Adrenal gland (tissue), 12 donors: ENCODE results near the gene RASA3. TPM values are rescaled to one million over a fixed set of nuclear protein-coding genes. Genes with fewer than 3 reads are reported as not detected.

Experiments
- DNase-seq, 7 donors: peaks; one replicate each; pipeline ENCODE4 v3.0.0-alpha.2; 2019 to 2020
- H3K27ac ChIP-seq, 5 donors: fragments of 200-600 bp; sonication (generic) in 4 of 5; 1 replicate in 3 of 5; 2 replicates in 2 of 5; pipeline versions ENCODE4 v1.5.1 to v1.8.0; 2016 to 2020; ENCODE audit warnings: mild to moderate bottlenecking in 1 of 5
- H3K27me3 ChIP-seq: fragments of 200-600 bp; 2 replicates; pipeline ENCODE4 v1.8.0; 2021
- H3K36me3 ChIP-seq, 2 donors: fragments of 200-600 bp; replicated peaks in 1 of 2; 1 replicate in 1 of 2; 2 replicates in 1 of 2; pipeline versions ENCODE4 v1.5.1 to v1.8.0; 2018 to 2022
- H3K4me1 ChIP-seq, 2 donors: fragments of 200-600 bp; replicated peaks in 1 of 2; 1 replicate in 1 of 2; 2 replicates in 1 of 2; pipeline versions ENCODE4 v1.5.1 to v1.8.0; 2018 to 2021
- H3K4me3 ChIP-seq, 4 donors: fragments of 200-600 bp; sonication (generic) in 3 of 4; one replicate each; pipeline ENCODE4 v1.5.1; 2016 to 2018
- H3K9me3 ChIP-seq, 3 donors: fragments of 200-600 bp; sonication (generic) in 1 of 3; replicated peaks in 1 of 3; 1 replicate in 2 of 3; 2 replicates in 1 of 3; pipeline versions ENCODE4 v1.5.1 to v1.8.0; 2016 to 2021
- POLR2A ChIP-seq, 2 donors: fragments of 450-650 bp; IDR thresholded peaks; one replicate each; pipeline ENCODE4 v1.6.1; 2017; ENCODE audit warnings: antibody characterized with exemption in 2 of 2, mild to moderate bottlenecking in 2 of 2, moderate library complexity in 1 of 2
- WGBS, 4 donors: extraction: QIAGEN DNeasy Blood & Tissue Kit in 2 of 4; methylation state at CpG; one replicate each; pipeline versions ENCODE4 v1.1.5 to v1.1.7; 2013 to 2017; 5-methylcytosine and 5-hydroxymethylcytosine counted together
- intact Hi-C, 2 donors: fragments of 100-400 bp; cut with DNase I; formaldehyde crosslinking; loops; one replicate each; pipeline versions ENCODE4 v1.14.1 to v1.15.0; 2022 to 2023
- polyA plus RNA-seq, 3 donors: library from polyadenylated mRNA; stranded (reverse); fragments of 200-250 nt in 2 of 3; fragments of 350-450 nt in 1 of 3; fragmentation: Illumina TruSeq in 1 of 3; extraction: RNeasy Lipid Tissue Mini Kit (QIAGEN cat#74804) in 1 of 3; gene quantifications; one replicate each; pipeline ENCODE4 v1.2.3, GENCODE V29; 2013 to 2014
- total RNA-seq, 9 donors: library from RNA; depleted of rRNA in 4 of 9; stranded (reverse); fragments of >200 nt in 4 of 9; fragments of 120-200 nt in 1 of 9; fragmentation: NEBNext Ultra II Directional in 1 of 9; extraction: Animal tissue kit (Norgen Biotek cat#: 25700) in 1 of 9; gene quantifications; one replicate each; pipeline versions ENCODE4 v1.1.0 to v1.2.4, GENCODE V29; 2013 to 2023
- TF ChIP-seq, protein P1 (sequence below), 6 experiments: fragments of 450-650 bp in 4 of 6; fragments of 200-600 bp in 2 of 6; sonication (generic) in 1 of 6; IDR thresholded peaks; 1 replicate in 5 of 6; 2 replicates in 1 of 6; pipeline versions ENCODE4 v1.5.1 to v1.8.0; 2016 to 2021; ENCODE audit warnings: antibody characterized with exemption in 6 of 6, mild to moderate bottlenecking in 2 of 6, moderate library complexity in 1 of 6
- donor health status: healthy with polysubstance abuse.
- donor health status: Bipolar disorder and iron deficiency.
- donor health status: DM: yes; HTN: yes; CAD: no.
- donor health status: DM: no; HTN: no; CAD: no.
- donor health status: DM: no; HTN: no; CAD: no.
- donor health status: DM: yes; HTN: yes; CAD: no.

Gene RASA3
- total and polyA plus RNA-seq, 12 donors: 2.2 to 11.7 (median 7.3) TPM

DNA sequence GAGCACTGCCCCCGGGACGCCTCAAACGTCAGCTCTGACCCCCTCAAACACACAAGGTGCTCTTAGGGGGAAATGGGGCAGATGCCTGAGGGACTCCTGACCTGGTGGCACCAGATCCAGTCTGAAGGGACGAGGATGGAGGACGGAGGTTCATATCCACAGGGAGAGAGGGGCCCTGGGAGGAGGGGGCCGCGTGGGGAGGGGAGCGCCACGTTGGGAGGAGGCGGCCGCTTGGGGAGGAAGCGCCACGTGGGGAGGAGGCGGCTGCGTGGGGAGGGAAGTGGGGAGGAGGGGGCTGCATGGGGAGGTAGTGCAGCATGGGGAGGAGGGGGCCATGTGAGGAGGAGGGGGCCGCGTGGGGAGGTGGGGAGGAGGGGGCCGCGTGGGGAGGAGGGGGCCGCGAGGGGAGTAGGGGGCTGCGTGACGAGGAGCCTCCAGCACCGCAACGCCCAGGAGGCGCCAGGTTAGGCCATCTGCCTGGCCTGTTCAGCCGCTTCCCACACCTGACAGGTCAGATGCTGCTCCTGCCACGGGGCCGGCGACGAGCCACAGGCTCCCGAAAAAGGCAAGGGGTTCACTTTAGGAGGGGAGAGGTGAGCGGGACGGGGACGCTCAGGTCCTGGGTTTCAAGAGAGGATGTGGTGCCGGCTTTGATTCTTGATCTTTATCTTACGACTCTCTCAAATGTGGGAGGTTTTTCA, 121.9 kb downstream of the RASA3 start:
- no peaks in the 10 kb centered on the region for H3K9me3 ChIP-seq
- TF ChIP-seq POLR2A (IDR thresholded peaks at IDR 0.05): no peak
- TF ChIP-seq, protein P1, sequence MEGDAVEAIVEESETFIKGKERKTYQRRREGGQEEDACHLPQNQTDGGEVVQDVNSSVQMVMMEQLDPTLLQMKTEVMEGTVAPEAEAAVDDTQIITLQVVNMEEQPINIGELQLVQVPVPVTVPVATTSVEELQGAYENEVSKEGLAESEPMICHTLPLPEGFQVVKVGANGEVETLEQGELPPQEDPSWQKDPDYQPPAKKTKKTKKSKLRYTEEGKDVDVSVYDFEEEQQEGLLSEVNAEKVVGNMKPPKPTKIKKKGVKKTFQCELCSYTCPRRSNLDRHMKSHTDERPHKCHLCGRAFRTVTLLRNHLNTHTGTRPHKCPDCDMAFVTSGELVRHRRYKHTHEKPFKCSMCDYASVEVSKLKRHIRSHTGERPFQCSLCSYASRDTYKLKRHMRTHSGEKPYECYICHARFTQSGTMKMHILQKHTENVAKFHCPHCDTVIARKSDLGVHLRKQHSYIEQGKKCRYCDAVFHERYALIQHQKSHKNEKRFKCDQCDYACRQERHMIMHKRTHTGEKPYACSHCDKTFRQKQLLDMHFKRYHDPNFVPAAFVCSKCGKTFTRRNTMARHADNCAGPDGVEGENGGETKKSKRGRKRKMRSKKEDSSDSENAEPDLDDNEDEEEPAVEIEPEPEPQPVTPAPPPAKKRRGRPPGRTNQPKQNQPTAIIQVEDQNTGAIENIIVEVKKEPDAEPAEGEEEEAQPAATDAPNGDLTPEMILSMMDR (IDR thresholded peaks at IDR 0.05): no peak
- no peak for DNase-seq
- H3K36me3 ChIP-seq: peaks cover 0 to 26% of the 10 kb centered on the region in 2 donors
- 86 to 93% (median 87%) methylated on average over 25 to 37 of the region's 37 CpGs for WGBS, 4 donors
- H3K4me3 ChIP-seq: no peak overlapping the region
- no peak overlapping the region for H3K27ac ChIP-seq
- no peaks in the 10 kb centered on the region for H3K27me3 ChIP-seq
- intact Hi-C loops: no loop called here
- no peaks in the 10 kb centered on the region for H3K4me1 ChIP-seq

DNA sequence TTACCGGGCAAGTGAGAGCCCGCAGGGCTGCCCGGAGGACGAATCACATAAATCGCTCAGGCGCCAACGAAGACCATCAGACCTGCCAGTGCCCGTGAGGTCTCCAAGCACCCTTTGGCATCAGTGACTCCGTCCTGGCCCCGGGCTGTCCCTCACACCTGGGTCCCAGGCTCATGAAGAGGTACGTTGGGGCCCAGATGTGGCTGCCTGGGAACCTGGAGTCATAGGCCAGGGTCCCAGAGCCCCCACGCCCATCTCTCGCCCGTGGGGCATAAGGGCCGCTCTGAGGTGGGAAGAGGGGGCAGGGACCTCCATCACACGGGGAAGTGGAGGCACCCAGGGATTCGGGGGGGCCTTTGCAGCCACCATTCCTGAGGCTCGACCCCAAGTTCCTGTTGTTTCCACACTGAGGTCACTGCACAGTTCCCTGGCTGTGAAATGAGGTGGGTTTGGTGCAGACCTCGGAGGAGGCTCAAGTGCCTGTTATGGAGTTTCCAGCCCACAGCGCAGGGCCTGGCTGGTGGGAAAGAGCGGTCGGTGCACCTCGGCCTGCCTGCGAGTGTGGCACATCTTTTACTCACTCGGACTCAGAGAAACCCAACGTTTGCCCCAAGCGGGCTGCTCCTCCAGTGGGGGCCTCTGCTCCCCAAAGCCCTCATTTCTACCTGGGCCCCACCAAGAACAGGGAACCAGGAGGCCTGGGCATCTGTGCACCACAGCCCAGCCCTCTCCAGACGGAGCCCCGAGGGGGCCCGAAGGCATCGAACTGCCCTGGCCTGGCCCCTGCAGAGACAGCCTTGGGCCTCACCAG, 122.6 kb downstream of the RASA3 start:
- no peak for TF ChIP-seq POLR2A (IDR thresholded peaks at IDR 0.05)
- TF ChIP-seq, protein P1 (IDR thresholded peaks at IDR 0.05): no peak
- DNase-seq: no peak
- no peaks in the 10 kb centered on the region for H3K4me1 ChIP-seq
- H3K9me3 ChIP-seq: no peaks in the 10 kb centered on the region
- intact Hi-C loops: no loop called here
- 85 to 92% (median 87%) methylated on average over 23 to 31 of the region's 31 CpGs for WGBS, 4 donors
- H3K36me3 ChIP-seq: peaks cover 0 to 18% of the 10 kb centered on the region in 2 donors
- no peaks in the 10 kb centered on the region for H3K27me3 ChIP-seq
- H3K4me3 ChIP-seq: no peak overlapping the region
- H3K27ac ChIP-seq: no peak overlapping the region

DNA sequence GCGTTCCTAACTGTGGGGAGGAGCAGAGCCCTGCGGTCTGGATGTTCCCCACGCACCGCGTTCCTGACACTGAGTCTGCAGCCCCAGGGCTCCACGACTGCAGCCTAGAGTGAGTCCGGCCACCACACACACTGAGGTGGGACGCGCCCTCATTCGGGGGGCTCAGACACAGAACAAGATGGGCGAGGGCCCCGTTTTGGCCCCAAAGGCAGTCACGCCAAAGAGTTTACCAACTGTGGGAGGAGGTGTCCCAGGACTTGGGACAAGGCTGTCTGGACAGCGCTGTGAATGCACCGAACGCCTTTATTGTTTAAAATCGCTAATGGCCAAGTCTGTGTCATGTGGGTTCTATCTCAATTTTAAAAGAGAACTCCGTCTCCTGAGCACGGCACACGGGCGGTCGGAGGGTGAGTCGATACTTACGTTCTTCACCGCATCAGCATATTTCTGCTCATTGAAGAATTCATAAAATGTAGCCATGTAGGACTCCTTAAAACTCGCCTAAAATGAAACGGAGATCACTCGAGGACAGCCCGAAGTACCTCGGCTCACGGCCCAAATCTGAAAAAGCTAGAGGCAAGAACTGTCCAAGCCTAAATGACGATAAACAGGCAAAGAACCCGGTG, 123.3 kb downstream of the RASA3 start:
- 80 to 89% (median 87%) methylated on average over 27 to 33 of the region's 33 CpGs for WGBS, 4 donors
- no peaks in the 10 kb centered on the region for H3K4me1 ChIP-seq
- no peak overlapping the region for H3K27ac ChIP-seq
- peaks cover 0 to 13% of the 10 kb centered on the region in 2 donors for H3K36me3 ChIP-seq
- H3K9me3 ChIP-seq: no peaks in the 10 kb centered on the region
- H3K27me3 ChIP-seq: no peaks in the 10 kb centered on the region
- TF ChIP-seq, protein P1 (IDR thresholded peaks at IDR 0.05): no peak
- no peak for TF ChIP-seq POLR2A (IDR thresholded peaks at IDR 0.05)
- intact Hi-C loops: no loop called here
- DNase-seq: no peak
- no peak overlapping the region for H3K4me3 ChIP-seq

GRCh38 chr13:114007566-114007965, 124.9 kb downstream of the RASA3 start:
- Histone ChIP-seq H3K27me3 (no peaks in the 10 kb centered on the region), H3K4me3 (no peak overlapping the region), H3K4me1 (no peaks in the 10 kb centered on the region), H3K36me3 (peaks cover 0 to 13% of the 10 kb centered on the region in 2 donors), H3K9me3 (no peaks in the 10 kb centered on the region), H3K27ac (no peak overlapping the region)
- TF ChIP-seq, protein P1 (IDR thresholded peaks at IDR 0.05): no peak
- TF ChIP-seq POLR2A (IDR thresholded peaks at IDR 0.05): no peak
- DNase-seq: no peak
- 80 to 89% (median 85%) methylated on average over 8 to 12 of the region's 12 CpGs for WGBS, 4 donors
- intact Hi-C loops: no loop called here
